ENCODE results near the gene SGCA.

- TF ChIP-seq CTCF (IDR thresholded peaks at IDR 0.05) (no peak), ZFX (IDR thresholded peaks at IDR 0.05; ENCODE audit: borderline replicate concordance) (no peak)
Observed at GRCh38 chr17:50166518-50167181, 845 bp downstream of the SGCA start.
